Upper lobe of left lung (tissue), 4 donors: ENCODE results near the gene CEP104.

Experiments
- POLR2A ChIP-seq, 4 donors: fragments of 450-650 bp; IDR thresholded peaks; one replicate each; pipeline ENCODE4 v1.5.1; 2016 to 2017; ENCODE audit warnings: antibody characterized with exemption in 4 of 4, mild to moderate bottlenecking in 2 of 4
- POLR2AphosphoS5 ChIP-seq, 2 donors: sonication (generic); formaldehyde crosslinking; IDR thresholded peaks; one replicate each; pipeline ENCODE4 v1.5.1; 2017; ENCODE audit warnings: antibody characterized with exemption in 2 of 2
- TF ChIP-seq, protein P1 (sequence below), 6 experiments: fragments of 450-650 bp in 4 of 6; fragments of 200-600 bp in 2 of 6; sonication (generic) in 2 of 6; IDR thresholded peaks; one replicate each; pipeline ENCODE4 v1.5.1; 2016 to 2019; ENCODE audit warnings: antibody characterized with exemption in 6 of 6

GRCh38 chr1:3777078-3777547 lies 79.9 kb downstream of the CEP104 start:
- TF ChIP-seq, protein P1, sequence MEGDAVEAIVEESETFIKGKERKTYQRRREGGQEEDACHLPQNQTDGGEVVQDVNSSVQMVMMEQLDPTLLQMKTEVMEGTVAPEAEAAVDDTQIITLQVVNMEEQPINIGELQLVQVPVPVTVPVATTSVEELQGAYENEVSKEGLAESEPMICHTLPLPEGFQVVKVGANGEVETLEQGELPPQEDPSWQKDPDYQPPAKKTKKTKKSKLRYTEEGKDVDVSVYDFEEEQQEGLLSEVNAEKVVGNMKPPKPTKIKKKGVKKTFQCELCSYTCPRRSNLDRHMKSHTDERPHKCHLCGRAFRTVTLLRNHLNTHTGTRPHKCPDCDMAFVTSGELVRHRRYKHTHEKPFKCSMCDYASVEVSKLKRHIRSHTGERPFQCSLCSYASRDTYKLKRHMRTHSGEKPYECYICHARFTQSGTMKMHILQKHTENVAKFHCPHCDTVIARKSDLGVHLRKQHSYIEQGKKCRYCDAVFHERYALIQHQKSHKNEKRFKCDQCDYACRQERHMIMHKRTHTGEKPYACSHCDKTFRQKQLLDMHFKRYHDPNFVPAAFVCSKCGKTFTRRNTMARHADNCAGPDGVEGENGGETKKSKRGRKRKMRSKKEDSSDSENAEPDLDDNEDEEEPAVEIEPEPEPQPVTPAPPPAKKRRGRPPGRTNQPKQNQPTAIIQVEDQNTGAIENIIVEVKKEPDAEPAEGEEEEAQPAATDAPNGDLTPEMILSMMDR (IDR thresholded peaks at IDR 0.05), result no peak
- TF ChIP-seq POLR2A (IDR thresholded peaks at IDR 0.05) (no peak), POLR2AphosphoS5 (IDR thresholded peaks at IDR 0.05) (no peak)
